VCaP (cell line): ENCODE results near the gene C22orf23.
"Not testable (repeated sequence)": the region's sequence is repeated elsewhere in the genome, so short reads cannot be mapped to it uniquely, and the experiment has no call there.

Source experiments
- H3K27ac ChIP-seq: fragments of 450-650 bp; 2 replicates; pipeline ENCODE4 v1.5.1; 2017
- TF ChIP-seq, protein P1 (sequence below): fragments of 450-650 bp; conservative IDR thresholded peaks from 2 replicates; pipeline ENCODE4 v1.5.1; 2017; ENCODE audit warnings: mild to moderate bottlenecking, moderate library complexity

The C22orf23 gene

DNA sequence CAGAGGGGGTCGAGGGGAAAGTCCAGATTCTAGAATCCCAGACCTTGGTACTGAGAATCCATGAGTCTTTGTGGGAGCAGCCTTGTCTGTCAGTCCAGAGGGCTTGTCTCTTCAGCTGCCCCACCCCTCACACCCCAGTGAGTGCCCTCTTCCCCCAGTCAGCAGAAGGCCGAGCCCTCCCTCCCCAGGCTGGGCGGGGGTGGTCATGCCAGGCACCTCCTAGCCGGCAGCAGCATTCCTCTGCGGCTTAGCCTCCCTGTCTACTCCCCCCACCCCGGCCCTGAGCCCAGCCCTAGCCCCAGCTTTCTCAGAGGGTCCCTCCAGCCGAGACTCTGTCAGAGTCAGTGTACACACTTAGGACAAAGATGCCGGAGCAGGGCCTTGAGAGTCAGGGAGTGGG, 26.4 kb upstream of the C22orf23 start:
- TF ChIP-seq, protein P1, sequence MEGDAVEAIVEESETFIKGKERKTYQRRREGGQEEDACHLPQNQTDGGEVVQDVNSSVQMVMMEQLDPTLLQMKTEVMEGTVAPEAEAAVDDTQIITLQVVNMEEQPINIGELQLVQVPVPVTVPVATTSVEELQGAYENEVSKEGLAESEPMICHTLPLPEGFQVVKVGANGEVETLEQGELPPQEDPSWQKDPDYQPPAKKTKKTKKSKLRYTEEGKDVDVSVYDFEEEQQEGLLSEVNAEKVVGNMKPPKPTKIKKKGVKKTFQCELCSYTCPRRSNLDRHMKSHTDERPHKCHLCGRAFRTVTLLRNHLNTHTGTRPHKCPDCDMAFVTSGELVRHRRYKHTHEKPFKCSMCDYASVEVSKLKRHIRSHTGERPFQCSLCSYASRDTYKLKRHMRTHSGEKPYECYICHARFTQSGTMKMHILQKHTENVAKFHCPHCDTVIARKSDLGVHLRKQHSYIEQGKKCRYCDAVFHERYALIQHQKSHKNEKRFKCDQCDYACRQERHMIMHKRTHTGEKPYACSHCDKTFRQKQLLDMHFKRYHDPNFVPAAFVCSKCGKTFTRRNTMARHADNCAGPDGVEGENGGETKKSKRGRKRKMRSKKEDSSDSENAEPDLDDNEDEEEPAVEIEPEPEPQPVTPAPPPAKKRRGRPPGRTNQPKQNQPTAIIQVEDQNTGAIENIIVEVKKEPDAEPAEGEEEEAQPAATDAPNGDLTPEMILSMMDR = no peak
- no peak overlapping the region for H3K27ac ChIP-seq

DNA sequence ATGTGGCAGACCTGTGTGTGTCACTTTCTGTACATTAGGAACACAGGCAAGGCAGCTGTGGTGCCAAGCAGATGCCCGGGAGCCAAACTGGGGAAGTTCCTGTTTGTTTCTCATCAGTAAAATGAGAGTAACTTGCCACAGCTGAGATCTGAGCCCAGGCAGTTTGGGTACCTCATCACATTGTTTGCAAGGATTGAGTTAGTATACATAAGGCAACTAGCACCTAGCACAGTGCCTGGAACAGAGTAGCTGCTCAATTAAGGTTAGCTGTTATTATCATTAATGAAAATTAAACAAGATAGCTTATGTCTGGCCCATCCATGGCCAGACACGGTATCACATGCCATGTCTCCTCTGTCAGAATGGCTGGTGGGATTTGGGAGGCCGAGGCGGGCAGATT, 23.1 kb upstream of the C22orf23 start:
- TF ChIP-seq, protein P1 = no peak
- H3K27ac ChIP-seq = no peak overlapping the region

DNA sequence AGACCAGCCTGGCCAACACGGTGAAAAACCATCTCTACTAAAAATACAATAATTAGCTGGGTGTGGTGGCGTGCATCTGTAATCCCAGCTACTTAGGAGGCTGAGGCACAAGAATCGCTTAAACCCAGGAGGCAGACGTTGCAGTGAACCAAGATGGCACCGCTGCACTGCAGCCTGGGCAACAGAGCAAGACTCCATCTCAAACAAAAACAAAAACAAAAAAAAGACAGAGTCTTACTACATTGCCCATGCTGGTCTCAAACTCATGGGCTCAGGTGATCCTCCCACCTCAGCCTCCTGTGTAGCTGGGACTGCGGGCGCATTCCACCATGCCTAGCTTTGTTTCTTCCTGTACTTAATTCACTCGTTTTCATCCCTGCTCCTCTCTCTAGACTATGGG, 22.6 kb upstream of the C22orf23 start:
- H3K27ac ChIP-seq = not testable (repeated sequence)

DNA sequence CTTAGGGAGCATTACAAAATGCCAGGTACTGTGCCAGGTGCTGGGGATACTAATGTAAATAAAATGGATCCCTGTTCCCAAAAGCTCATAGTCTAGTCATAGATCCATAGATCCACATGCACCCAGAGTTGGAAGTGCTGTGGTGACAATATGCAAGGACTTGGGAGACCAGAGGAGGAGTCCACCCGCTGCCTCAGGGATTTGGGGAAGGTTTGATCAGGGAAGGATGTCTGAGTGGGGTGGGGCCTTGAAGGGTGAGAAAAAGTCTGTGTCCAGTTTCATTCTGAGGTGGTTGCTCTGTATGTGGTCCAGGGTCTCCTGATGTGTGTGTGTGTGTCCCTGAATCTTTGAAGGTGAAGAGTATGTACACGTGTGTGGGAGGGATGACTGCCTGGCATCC, 21.8 kb upstream of the C22orf23 start:
- H3K27ac ChIP-seq = no peak overlapping the region
- TF ChIP-seq, protein P1 = no peak

DNA sequence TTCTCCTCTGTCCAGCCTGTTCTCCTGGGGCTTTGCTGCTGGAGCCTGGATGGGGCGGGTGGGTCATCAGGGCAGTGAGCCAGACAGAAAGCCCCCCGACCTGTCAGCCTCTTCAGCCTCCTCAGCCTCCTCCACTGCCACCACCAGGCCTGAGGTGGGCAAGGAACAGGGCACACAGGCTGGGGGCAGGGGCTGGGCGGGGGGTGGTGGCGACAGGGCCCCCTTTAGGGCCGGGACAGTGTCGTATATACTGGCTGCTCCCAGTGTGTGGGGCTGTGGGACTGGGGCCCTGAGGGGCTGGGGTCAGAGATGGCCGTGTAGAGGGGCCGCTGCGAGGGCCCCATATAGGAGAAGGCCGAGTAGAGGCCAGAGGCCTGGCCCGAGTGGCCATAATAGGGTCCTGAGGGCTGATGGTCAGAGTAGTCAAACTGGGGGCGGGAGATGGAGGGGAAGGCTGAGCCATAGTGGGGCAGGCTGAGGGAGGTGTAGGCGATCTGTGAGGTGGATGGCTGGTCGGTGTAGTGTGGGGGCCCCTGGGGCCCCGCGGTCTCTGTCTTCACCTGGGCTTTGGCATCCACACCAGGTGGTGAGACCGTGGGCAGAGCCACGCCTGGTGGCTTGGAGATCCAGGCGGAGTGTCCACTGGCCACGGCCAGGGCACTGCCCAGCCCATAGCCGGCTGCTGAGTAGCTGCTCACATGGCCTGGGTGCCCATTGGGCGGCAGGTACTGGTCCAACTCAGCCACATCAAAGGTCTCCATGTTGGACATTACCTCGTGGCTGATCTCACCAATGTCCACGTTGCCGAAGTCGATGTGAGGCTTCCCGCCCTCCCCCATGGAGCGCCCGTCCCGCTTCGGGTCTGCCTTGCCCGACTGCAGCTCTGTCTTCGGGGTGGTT, 20.1 kb upstream of the C22orf23 start:
- TF ChIP-seq, protein P1 = no peak
- no peak overlapping the region for H3K27ac ChIP-seq

DNA sequence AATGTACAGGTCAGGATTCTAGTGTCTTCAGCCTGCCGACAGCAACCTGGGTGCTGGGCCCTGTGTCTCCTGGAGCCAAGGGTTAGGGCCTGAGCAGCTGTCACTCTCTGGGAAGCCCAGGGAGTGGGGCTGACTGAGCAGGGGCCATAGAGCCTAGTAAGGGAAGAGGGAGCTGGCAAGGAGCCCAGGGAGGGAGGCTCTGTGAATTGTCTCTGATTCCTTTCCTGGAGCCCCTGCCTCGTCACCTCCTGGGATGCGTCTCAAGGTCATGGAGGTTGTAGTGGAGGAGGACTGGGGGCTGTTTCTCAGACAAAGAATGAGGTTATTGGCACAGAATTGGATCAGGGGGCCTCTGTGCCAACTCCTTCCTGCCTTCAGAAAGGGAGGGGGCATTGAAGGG, 19.1 kb upstream of the C22orf23 start:
- no peak overlapping the region for H3K27ac ChIP-seq
- TF ChIP-seq, protein P1 = no peak

DNA sequence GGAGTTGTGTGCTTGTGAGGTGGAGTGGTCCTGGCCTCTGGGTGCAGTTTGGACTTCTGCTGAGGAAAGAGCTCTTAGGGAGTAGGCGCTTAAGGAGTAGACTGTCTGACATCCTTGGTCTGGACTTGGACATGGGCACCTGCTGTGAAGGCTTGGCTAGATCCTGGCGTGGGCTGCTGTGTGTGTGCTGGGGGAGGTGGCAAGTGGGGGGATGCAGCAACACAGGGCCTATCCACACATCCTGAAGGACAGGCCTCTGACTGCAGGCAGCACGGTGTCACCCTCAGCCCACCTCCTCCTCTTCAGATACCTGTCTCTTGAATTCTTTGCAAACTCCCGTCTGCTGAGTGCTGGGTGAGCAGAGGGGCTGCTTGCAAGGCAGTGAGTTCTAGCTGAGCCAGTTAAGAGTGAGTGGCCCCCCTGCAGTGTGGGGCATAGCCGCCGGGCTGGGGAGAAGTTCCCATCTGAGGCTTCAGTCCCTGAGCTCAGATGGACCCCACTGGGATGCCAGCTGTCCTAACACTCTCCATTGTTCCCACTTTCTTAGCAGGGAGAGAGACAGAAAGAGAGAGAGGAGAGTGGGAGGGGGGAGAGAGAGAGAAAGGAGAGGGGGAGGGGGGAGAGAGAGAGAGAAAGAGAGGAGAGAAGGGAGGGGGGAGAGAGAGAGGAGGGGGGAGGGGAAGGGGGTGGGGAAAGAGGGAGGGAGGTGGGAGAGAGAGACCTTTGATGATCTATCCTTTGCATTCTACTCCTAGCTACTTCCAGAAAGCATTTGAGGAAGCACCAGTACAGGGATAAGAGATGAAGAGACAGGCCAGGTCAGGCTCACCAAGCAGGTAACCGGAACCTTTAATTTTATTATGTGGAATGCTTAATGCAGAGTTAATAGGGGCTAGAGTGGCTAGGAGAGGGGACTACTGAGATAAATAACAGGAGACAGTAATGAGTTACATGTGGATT, 18.4 kb upstream of the C22orf23 start:
- no peak overlapping the region for H3K27ac ChIP-seq
- TF ChIP-seq, protein P1 = no peak
